Measurements from ENCODE around the gene PPIG.
"Not testable (repeated sequence)": the region's sequence is repeated elsewhere in the genome, so short reads cannot be mapped to it uniquely, and the experiment has no call there.

The PPIG gene

GRCh38 chr2:169676850-169677249, 92.7 kb downstream of the PPIG start:
- no peak overlapping the region for H3K27ac ChIP-seq
- TF ChIP-seq CTCF (IDR thresholded peaks at IDR 0.05) (no peak), ZFX (IDR thresholded peaks at IDR 0.05; ENCODE audit: borderline replicate concordance) (no peak)

- TF ChIP-seq ZFX (IDR thresholded peaks at IDR 0.05; ENCODE audit: borderline replicate concordance) (no peak), CTCF (IDR thresholded peaks at IDR 0.05) (no peak)
- H3K27ac ChIP-seq: no peak overlapping the region
Measured at GRCh38 chr2:169683054-169683424, 98.9 kb downstream of the PPIG start.

GRCh38 chr2:169683425-169684134, 99.4 kb downstream of the PPIG start:
- H3K27ac ChIP-seq: no peak overlapping the region
- no peak for TF ChIP-seq ZFX (IDR thresholded peaks at IDR 0.05; ENCODE audit: borderline replicate concordance)
- no peak for TF ChIP-seq CTCF (IDR thresholded peaks at IDR 0.05)

GRCh38 chr2:169684135-169684565, 100.0 kb downstream of the PPIG start:
- H3K27ac ChIP-seq: no peak overlapping the region
- no peak for TF ChIP-seq ZFX (IDR thresholded peaks at IDR 0.05; ENCODE audit: borderline replicate concordance)
- no peak for TF ChIP-seq CTCF (IDR thresholded peaks at IDR 0.05)

GRCh38 chr2:169684712-169685111, 100.6 kb downstream of the PPIG start:
- not testable (repeated sequence) for H3K27ac ChIP-seq

- not testable (repeated sequence) for H3K27ac ChIP-seq
Measured at GRCh38 chr2:169686825-169687224, 102.7 kb downstream of the PPIG start.

GRCh38 chr2:169687943-169688342, 103.8 kb downstream of the PPIG start:
- H3K27ac ChIP-seq: not testable (repeated sequence)

- no peak overlapping the region for H3K27ac ChIP-seq
- TF ChIP-seq CTCF (IDR thresholded peaks at IDR 0.05) (no peak), ZFX (IDR thresholded peaks at IDR 0.05; ENCODE audit: borderline replicate concordance) (no peak)
Measured at GRCh38 chr2:169690958-169691357, 106.8 kb downstream of the PPIG start.
